HG03558 (cell line): ENCODE results near the gene DHX16.
A peak's percentile ranks its signal among the peaks of the same experiment; 100 is the strongest.

Experiments used
- ATAC-seq: cut with Tn5 transposase; IDR thresholded peaks from one replicate; pipeline ENCODE4 v1.9.1; 2021; ENCODE audit warnings: moderate number of reproducible peaks; ENCODE audit not compliant: unreplicated experiment; ENCODE audit errors: extremely low read depth

DHX16 gene

DNA sequence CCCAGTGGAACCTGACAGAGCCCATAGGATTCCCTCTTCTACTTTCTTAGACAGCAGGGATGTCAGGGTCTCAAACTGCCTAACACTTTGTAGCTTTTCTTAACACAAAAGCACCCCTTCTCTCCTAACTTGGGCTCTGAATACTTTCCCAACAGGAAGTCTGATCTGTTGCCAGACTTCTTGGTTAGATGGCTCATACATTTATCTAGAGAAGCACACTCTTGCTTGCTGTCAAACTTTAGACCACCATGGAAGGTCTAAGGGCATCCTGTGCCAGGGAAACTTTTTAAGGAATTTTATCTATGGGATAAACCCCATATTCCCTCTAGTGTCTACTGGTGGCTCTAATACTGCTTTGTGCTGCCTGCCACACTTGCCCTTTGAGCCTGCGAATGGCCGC is 29.1 kb downstream of the DHX16 start:
- ATAC-seq = no peak

DNA sequence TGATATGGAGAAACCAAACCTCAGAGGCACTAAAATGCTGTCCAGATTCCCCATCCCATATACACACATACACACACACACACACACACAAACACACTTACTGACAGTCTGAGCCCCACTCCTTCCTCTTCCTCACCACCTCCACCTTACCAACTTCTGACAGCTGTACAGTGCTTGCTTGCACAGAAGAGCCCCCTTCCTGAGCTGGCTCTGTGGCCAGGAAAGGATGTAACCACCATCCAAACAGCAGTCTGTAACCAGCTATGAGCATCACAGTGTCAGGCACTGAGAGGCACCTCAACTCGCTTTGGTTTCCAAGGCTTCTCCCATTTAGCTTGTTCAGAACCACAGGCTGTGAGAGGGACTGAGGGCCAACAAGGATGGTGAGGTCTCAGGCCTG is 31.8 kb downstream of the DHX16 start:
- no peak for ATAC-seq

DNA sequence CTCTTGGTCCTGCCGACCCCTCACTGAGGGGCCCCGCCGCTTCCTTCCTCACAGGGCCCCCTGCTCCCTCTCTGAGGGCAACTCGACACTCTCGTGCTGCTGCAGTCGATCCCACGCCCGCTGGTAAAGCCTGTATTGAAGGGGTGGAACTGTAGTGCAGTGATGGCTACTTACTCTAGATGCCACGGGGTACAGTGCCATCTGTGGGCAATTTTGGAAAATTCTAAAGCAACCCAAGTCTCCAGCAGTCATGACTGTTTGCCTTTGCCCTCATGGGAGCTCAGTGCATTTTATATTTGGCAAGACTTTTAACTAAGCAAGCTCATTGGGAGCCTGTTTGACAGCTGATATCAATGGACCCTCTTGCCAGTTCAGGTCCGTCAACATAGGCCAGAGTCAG is 32.3 kb downstream of the DHX16 start:
- no peak for ATAC-seq

DNA sequence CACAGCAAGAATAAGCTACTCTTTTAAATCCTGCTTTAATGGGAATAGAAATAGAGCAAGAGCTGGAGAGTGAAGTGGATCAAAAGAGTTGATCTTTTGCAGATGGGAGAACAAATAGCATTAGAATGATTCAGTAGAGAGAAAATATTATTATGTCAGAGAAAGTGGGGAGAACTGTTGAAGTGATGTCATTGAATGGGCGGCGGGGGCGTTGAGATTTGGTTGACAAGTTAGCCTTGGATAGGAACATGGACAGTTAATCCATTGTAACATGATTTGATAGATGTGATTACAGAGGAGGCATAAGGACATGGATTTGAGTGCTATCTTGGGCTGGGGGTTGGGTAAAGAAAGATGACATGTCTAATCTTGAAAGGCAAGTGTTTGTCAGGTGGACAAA is 37.0 kb downstream of the DHX16 start:
- ATAC-seq = no peak

DNA sequence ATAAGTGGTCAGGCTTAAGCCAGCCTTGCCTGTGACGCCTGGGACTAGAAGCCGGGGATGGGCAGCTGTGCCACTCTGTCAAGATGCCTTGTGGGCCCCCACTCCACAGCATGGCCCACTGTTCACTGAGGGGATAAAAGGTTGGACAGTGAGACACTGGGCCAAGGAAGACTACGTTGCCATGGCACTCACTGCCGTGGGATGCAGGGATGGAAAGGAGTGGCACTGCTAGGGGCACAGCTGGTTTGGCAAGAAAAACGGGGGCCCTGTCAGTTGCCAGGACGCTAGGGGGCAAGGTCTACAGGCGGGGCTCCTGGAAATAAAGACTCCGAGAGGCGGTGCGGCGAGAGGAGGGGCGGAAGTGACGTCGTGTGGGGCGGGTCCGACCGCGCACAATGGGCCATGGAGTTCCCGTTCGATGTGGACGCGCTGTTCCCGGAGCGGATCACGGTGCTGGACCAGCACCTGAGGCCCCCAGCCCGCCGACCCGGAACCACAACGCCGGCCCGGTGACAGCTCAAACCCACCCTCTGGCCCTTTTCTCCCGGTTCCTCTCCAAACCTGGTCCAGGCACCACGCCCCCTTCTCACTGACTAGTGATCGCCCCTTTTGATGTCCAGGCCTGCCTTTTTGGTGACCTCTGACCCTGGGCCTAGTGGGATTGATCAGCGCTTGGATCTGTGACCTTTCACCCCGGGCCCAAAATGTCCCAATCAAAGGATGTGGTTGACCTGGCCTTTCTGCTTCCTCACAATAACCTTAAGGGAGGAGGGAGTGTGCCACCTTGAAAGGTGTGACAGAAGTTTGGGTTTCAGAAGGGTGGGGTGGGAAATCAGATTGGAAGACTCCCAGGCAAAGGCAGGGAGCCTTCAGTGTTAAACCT is 46.1 kb downstream of the DHX16 start, which contains the start of gene ATAT1:
Gene ATAT1, plus strand, starts transcription at position 391 of the 883 bp plus-strand sequence.
- ATAC-seq = no peak

DNA sequence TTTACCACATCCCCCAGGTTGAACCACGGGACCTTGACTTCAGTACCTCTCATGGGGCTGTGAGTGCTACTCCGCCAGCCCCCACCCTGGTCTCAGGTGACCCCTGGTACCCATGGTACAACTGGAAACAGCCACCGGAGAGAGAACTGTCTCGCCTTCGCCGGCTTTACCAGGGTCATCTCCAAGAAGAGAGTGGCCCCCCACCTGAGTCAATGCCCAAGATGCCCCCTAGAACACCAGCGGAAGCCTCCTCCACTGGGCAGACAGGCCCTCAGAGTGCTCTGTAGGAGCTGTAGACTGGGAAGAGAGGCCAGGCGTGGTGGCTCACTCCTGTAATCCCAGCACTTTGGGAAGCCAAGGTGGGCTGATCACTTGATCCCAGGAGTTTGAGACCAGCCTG is 47.3 kb downstream of the DHX16 start:
- no peak for ATAC-seq

DNA sequence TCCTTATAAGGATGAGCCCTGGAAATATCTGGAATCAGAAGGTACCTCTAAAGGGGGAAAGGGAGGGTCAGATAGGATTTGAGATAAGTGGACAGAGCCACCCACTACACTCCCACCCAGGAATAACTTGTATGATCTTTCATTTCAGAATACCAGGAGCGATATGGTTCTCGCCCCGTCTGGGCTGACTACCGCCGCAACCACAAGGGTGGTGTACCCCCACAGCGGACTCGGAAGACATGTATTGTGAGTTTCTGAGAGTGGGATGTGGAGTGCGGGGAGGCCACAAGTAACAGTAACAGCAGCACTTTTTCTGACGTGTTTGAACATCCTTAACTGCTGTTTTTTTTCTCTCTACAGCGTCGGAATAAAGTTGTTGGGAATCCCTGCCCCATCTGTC is 53.2 kb downstream of the DHX16 start:
- no peak for ATAC-seq

DNA sequence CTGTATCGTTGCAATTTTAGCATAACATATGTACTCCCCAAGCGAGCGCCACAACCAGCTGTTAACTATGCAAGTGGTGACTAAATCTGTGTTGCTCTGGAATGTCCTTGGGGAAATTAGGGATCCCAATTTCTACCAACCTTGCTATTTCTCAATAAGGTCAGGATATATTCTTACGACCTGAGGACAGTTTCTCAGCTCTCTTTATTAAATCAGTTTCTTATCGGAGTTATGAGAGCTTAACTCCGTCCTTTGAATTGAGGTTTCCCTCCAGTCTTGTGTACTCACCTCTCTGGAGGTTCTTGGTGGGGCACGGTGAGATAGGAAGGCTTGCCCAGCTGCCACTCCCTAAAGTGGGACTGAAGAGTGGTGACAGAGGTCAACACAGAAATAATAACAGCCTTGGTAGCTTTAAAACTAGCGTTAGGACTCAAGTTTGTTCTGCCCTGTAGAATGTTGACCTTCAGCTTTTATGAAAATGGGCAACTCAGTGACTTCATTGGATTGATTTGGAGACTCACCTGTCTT is 54.5 kb downstream of the DHX16 start:
- ATAC-seq = no peak

DNA sequence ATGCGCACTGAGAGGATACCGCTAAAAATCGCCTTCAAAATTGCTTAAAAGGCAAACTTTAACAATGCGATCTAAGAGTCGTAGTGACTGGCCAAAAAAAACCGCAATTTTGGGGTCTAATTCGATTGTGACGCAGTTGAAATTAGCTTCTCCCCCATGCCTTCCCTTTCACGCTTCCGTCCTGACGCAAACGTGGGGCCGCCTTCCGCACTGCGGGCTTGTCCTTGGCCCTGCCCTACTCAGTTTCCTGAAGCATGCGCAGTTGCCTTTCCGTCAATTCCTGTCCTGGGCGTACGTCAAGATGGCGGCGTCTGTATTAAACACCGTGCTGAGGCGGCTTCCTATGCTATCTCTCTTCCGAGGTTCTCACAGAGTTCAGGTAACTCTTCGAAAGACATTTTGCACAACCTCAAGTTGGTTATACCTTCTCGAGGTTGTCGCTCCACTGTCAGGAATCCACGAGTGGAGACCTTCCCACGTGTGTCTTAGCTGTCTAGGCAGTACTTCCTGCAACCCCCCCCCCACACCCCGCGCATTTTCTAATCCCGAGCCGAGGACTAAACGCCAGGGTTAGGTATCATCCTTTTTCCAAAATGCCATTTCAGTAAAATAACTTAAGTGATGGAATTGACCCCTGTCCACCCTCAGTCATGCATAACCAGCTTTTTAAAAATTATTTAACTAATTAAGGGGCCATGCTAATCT is 55.1 kb downstream of the DHX16 start, which contains the start of gene MRPS18B:
Gene MRPS18B, plus strand, starts transcription at position 276 of the 705 bp plus-strand sequence. Its CDS starts 26 bp downstream, at position 302.
- ATAC-seq = peak; percentile 54

DNA sequence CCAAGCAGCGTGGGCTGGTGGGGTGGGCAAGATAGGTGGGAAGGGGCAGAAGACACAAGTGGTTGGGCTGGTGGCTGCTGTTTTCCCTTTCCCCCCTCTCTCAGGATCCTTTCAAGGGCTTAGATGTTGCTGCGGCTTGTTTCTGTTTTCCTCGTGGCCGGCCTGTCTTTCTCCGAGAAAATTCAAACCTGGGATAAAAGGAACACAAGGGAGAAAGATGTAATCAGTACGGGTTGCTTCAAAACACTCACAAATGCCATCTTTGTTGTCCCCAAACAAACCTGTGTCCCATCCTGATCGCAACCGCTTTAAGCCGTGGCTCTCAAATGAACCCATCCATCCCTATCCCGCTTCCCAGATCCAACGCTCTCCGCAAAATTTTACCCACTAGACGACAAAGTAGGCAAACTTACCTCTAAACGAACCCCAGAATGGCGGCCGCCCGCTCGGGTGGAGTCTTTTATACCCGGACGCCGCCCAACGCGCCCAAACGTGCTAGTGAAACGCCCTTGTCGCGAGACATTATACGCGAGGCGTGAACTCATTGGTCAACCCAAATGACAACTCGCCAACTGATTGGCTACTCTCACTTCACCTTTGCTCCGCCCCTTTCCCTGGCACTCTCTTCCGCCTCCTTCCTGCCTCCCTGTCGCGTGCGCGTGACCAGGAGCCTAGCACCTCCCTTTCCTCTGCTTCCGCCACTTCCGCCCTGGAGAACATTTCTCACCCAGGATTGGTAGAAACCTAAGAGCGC is 55.8 kb downstream of the DHX16 start, which contains the start of gene PPP1R10:
Gene PPP1R10, minus strand, starts transcription at position 433 of the 754 bp plus-strand sequence. CDS start 7,299 bp downstream, outside the sequence.
- peak; percentile 46 for ATAC-seq

DNA sequence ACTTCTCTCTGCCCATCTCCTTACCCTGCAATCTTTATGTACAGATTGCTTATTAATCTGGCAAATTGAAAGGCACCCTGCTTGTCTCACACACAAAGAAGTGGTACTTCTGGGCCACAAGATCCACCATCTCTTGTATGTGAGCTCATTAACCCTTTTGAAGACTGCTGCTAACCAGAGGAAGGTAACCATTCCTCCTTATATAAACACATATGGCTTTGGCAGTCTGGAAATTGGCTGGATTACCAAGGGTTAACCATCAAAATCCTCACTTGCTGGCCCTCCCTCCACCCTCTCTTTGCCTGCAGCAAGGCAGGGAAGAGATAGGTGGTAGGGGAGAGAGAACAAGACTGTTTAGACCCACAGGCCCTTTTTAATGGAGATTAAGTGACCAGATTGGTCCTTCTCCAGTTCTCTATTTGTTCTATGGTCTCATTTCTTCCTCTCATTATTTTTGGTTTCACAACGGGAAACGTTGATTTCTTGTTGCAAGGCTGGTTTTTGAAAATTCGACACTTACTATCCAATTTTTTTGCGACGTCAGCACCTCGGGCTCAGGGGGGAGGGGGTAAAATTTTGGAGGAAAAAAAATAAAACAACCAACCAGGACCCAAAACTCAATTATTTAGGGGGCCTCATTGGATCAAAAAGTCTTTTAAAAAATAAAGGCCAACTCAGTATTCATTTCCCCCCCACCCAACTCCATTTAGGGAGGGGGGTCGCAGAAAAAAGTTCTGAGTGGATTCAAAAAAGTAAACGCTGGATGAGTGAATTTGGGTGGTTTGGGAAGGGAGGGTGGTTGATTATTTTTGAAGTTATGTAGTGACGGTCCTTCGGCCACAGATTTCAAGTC is 56.6 kb downstream of the DHX16 start:
- ATAC-seq = no peak

DNA sequence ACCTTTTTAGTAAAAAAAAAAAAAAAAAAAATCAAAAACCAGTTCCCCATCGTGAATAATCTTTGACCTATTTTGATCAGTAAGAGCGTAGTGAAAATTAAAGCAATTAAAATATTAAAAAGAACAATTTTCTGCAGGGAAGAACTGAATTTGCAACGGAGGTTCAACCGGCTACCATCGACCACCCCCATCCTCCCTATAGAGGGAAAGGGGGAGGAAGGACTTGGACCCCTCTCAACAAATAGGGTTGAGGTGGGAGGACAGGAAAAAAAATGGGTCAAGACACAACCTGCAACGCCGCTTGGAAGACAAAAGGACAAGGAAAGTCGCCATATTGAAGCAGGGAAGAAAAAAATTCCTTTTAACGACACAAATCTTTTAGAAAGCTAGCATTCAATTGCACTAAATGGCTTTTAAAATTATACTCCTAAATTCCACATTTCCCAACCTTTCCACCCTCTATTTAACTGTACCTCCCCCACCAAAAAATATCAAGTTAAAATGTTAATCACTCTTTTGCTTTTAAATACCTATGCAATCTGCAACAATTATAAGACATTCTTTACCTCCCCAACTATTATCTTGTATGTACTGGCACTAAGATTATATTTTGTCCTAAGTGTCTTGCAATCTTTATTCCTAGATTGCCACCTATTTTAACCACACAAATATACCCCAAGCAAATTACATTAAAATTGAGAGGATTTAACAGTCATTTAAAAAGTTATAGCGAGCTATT is 57.4 kb downstream of the DHX16 start:
- ATAC-seq = no peak

DNA sequence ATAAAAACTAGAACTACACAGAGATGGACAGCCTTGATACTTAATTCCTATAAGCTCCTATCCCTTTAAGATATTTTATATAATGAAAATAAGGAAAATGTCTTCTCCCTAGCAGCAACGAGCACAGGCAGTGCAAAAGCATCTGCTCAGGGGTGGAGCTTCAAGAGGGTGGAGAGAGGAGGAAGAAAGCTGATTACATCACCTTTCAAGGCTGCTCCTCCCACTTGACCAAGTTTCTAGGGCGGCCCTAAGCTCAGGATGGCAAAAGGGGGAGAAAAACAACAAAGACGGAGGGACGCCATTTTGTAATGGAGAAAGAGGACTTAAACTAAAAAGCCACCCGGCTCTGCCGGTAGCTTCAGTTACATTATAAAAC is 58.0 kb downstream of the DHX16 start:
- peak; percentile 34 for ATAC-seq

DNA sequence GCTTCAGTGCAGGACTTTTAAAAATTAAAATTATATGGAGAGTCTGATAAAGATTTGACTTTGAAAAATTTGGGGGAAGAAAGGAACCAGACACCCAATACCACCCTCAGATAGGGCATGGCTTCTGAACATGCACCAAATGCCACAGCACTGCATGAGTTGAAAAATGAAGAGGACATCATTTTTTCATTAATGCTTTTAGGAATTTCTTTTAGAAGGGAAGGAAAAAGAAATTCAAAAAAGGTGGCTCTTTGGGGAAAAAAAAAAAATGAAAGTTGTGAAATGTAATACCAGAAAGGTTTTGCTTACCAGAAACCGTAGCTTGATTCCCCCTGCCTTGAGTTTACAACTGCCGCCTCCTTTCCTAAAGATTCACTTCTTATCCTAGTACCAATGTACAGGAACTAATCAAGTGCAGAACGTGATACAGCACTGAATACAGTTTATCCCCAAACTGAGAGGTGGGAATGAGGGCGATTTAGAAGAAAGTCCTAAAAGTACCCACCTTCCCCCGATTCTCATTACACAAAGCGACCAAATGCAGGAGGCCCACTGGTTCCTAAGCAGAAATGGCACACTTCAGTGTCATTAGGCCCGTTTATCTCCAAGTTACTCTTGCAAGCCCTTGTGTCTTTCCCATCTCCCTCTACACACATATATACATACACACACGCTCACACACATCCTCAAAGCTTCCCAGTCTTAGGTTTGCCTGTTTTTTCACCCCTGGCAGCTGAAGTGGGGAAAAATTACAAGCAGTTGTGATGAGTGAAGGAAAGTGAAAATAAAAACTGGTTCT is 58.6 kb downstream of the DHX16 start:
- ATAC-seq = no peak

DNA sequence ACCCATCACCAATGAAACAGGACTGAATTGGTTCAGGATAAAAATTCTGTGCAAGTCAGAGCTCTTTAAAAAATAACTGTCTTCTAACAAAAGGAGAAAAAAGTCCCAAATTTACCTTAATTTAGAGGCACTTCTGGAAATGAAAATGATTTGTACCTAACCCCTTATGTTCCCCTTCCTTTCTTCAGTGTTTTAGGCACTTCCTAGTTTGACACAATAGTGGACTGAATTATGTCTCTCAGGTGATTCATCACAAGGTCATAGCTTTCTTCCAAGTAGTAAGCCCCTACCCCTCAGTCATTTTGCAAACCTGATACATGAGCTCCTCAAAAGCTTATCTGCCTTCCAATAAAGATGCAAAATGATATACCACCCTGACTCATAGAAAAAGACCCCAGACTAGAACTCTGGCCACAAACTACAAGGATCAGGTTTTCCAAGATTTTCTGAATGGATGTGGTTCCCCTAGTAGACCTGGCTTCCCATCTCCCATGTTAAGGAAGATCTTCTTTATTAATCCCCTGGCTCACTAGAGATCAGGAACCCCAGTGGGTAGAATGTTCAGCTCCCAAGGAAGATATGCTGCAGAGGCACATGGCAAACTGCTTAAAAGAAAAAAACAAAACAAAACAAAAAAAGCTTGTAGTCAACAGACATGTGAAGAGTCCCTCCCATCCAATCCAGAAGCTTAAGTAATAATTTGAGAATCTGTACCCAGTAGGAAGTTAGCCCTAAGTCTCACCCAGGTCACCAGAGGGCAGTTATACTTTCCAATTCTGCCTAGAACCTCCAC is 59.4 kb downstream of the DHX16 start:
- ATAC-seq = no peak

DNA sequence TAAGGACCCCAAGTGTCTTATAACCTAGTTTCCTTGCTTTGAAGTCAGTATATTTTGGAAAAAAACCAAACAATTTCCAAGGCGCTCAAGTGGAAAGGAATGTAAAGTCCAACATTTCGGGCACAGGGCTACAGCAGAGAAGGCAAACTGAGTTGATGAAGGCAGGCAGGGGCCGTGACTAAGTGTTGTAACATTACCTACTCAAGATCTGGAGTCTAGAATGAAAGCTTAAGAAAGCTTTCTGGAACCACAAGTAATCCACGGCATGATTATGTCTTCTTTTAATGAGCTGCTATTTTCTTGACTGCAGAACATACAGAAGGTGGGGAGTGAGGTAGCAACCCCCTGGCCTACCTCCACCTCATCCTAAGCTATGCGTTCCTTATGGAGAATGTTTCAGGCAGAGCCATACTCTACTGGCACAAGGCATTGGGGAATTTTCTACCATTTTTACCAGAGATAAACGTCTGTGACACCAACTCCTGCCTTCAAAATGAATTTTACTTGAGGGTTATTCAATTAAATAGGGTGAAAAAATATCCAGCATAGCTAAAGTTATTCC is 60.0 kb downstream of the DHX16 start:
- ATAC-seq = no peak

DNA sequence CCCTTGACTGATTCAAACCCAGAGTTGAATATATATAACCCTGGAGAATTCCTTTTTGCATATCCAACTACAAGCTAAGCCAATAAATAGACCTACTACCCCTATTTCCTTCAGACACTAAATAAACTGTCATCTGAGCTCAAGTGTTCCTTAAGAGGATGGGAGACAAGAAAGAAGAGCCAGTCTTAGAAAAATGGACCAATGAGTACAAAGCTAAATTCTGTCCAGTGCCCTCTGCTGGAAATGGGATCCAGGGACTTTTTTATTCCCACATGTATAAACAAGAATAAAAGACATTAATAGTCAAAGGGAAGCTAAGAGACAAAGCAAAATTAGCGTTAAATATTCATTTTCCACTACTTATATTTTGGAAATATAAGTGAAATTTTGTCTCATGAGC is 60.6 kb downstream of the DHX16 start:
- ATAC-seq = no peak
